HepG2 (cell line): ENCODE measurements around the gene METTL27. TPM values are rescaled to one million over a fixed set of nuclear protein-coding genes. Genes with fewer than 3 reads are reported as not detected.

Experiments
- ATAC-seq: fragments of 200-7000 bp; cut with Tn5 transposase; 3 replicates; pipeline ENCODE4 v1.9.1; 2020; ENCODE audit warnings: mild to moderate bottlenecking, moderate library complexity
- BruUV-seq: library from RNA; stranded (reverse); fragments of 400-500 nt; replicated peaks from 2 replicates; lab custom pipeline; 2021; lab: Mats Ljungman, UMichigan
- CTCF ChIA-PET: fragments of 300-600 bp; formaldehyde crosslinking; extraction: SDS; loops from one replicate; lab custom pipeline; 2021; ENCODE audit warnings: low total read pairs, inconsistent platforms, low intra/inter-chr PET ratio; lab: Yijun Ruan, JAX
- POLR2A ChIA-PET: fragments of 350-600 bp; sonication (Branson Sonifier 250); formaldehyde crosslinking; loops from one replicate; lab custom pipeline; 2020; ENCODE audit warnings: antibody characterized with exemption, inconsistent platforms; lab: Yijun Ruan, JAX
- DNase-seq: peaks from one replicate; pipeline ENCODE4 v3.0.0-alpha.2; 2015; ENCODE audit warnings: low spot score
- FAIRE-seq: peaks from 3 replicates; lab custom pipeline; 2011; peaks lifted over from hg19 to GRCh38; lab: Jason Lieb, UNC
- H2AFZ ChIP-seq: one replicate; pipeline ENCODE4 v1.6.1; 2011; ENCODE audit warnings: low read length, inconsistent platforms
- H3K27ac ChIP-seq: fragments of 300-600 bp; 3 replicates; pipeline ENCODE4 v1.8.0; 2011; ENCODE audit warnings: mixed run types, mild to moderate bottlenecking, mixed read lengths, low read length, inconsistent platforms; ENCODE audit not compliant: insufficient read depth; ENCODE audit errors: extremely low read length
- H3K27me3 ChIP-seq, 2 experiments: fragments of 200-600 bp in 1 of 2; 2 replicates in 1 of 2; 3 replicates in 1 of 2; pipeline versions ENCODE4 v1.6.0 to v1.8.0; 2011; ENCODE audit warnings: low read length in 2 of 2, mild to moderate bottlenecking in 2 of 2, moderate library complexity in 2 of 2, inconsistent platforms in 1 of 2; ENCODE audit not compliant: insufficient read depth in 2 of 2, control insufficient read depth in 1 of 2
- H3K36me3 ChIP-seq, 2 experiments: fragments of 200-600 bp in 1 of 2; replicated peaks in 1 of 2; 2 replicates in 1 of 2; 3 replicates in 1 of 2; pipeline versions ENCODE4 v1.5.1 to v1.8.0; 2011; ENCODE audit warnings: low read length in 2 of 2, inconsistent platforms in 1 of 2; ENCODE audit not compliant: insufficient read depth in 2 of 2, control insufficient read depth in 1 of 2
- H3K4me1 ChIP-seq: 2 replicates; pipeline ENCODE4 v1.5.1; 2012; ENCODE audit warnings: low read length, inconsistent platforms; ENCODE audit not compliant: insufficient read depth
- H3K4me2 ChIP-seq: 2 replicates; pipeline ENCODE4 v1.6.0; 2011; ENCODE audit warnings: low read depth, low read length, inconsistent platforms
- H3K4me3 ChIP-seq, 3 experiments: fragments of 200-600 bp in 1 of 3; sonication (generic), shearing (Covaris generic) in 1 of 3; replicated peaks in 1 of 3; 2 replicates each; pipeline ENCODE4 v1.5.1; 2011 to 2016; ENCODE audit warnings: low read length in 3 of 3, inconsistent platforms in 2 of 3, low read depth in 2 of 3, mild to moderate bottlenecking in 2 of 3, control low read depth in 1 of 3, mixed read lengths in 1 of 3; ENCODE audit not compliant: insufficient read depth in 1 of 3
- H3K79me2 ChIP-seq: one replicate; pipeline ENCODE4 v1.6.1; 2011; ENCODE audit warnings: low read length, inconsistent platforms; ENCODE audit not compliant: insufficient read depth
- H3K9ac ChIP-seq: 2 replicates; pipeline ENCODE4 v1.6.0; 2011; ENCODE audit warnings: mild to moderate bottlenecking, low read depth, low read length, inconsistent platforms; ENCODE audit not compliant: insufficient read depth
- H3K9me3 ChIP-seq: 2 replicates; pipeline ENCODE4 v1.5.1; 2012; ENCODE audit warnings: mild to moderate bottlenecking, low read length
- H4K20me1 ChIP-seq: 2 replicates; pipeline ENCODE4 v1.6.0; 2011; ENCODE audit warnings: inconsistent platforms, mild to moderate bottlenecking, low read length, moderate library complexity; ENCODE audit not compliant: insufficient read depth
- PATZ1 ChIP-seq: sonication (generic); formaldehyde crosslinking; IDR thresholded peaks from 2 replicates; pipeline ENCODE4 v1.4.0; 2020; ENCODE audit warnings: missing genetic modification reagents
- RBFOX2 ChIP-seq: fragments of 200-400 bp; formaldehyde crosslinking; IDR thresholded peaks from 2 replicates; pipeline ENCODE4 v1.6.1; 2017; ENCODE audit warnings: low read depth, mild to moderate bottlenecking, low read length
- SOX6 ChIP-seq, 2 experiments: fragments of 450-650 bp in 1 of 2; sonication (generic) in 1 of 2; formaldehyde crosslinking in 1 of 2; IDR thresholded peaks; 2 replicates each; pipeline versions ENCODE4 v1.4.0 to v1.6.1; 2017 to 2020; ENCODE audit warnings: antibody characterized with exemption in 1 of 2, mild to moderate bottlenecking in 1 of 2, missing genetic modification reagents in 1 of 2
- YEATS2 ChIP-seq: sonication (generic); formaldehyde crosslinking; IDR thresholded peaks from 2 replicates; pipeline ENCODE4 v1.4.0; 2020; ENCODE audit warnings: missing genetic modification reagents, borderline replicate concordance
- WGBS: methylation state at CpG from one replicate; pipeline ENCODE4 v1.1.6; 2017; ENCODE audit warnings: low lambda C conversion rate; 5-methylcytosine and 5-hydroxymethylcytosine counted together
- in situ Hi-C: cut with HindIII; loops from 2 replicates; pipeline ENCODE4 v1.10.0; 2017; ENCODE audit warnings: low pct_unique_long_range_greater_than_20kb; ENCODE audit not compliant: extremely low pct_ligation_motif_present
- intact Hi-C: fragments of 100-400 bp; cut with micrococcal nuclease; formaldehyde crosslinking; loops from one replicate; pipeline ENCODE4 v1.10.0; 2022; ENCODE audit not compliant: unreplicated experiment
- polyA plus RNA-seq, 8 experiments: library from polyadenylated mRNA; depleted of rRNA in 3 of 8; stranded (reverse) in 7 of 8; unstranded in 1 of 8; fragments of >200 nt; fragmentation: Illumina TruSeq in 4 of 8; extraction: Trizol in 4 of 8; gene quantifications; 2 replicates each; pipeline versions ENCODE4 v1.2.1 to v1.2.3, GENCODE V29; 2011 to 2016; ENCODE audit warnings: low read depth in 4 of 8, missing spikeins in 1 of 8, mixed read lengths in 1 of 8; ENCODE audit not compliant: insufficient read depth in 1 of 8
- total RNA-seq, 5 experiments: library from RNA; depleted of rRNA; stranded (reverse); fragments of >200 nt; fragmentation: Illumina TruSeq; extraction: Trizol; gene quantifications; 2 replicates each; pipeline ENCODE4 v1.2.3, GENCODE V29; 2016; ENCODE audit warnings: low read depth in 1 of 5
- TF ChIP-seq, protein P1 (sequence below): sonication (generic); formaldehyde crosslinking; IDR thresholded peaks from 2 replicates; pipeline ENCODE4 v1.5.0; 2020; ENCODE audit warnings: mild to moderate bottlenecking, missing genetic modification reagents

Gene METTL27
- total and polyA plus RNA-seq, 2 of the 13 experiments (the other 11 are each of a cell fraction or from before 2014, with no cell fraction given): 2.0 to 3.0 TPM

DNA sequence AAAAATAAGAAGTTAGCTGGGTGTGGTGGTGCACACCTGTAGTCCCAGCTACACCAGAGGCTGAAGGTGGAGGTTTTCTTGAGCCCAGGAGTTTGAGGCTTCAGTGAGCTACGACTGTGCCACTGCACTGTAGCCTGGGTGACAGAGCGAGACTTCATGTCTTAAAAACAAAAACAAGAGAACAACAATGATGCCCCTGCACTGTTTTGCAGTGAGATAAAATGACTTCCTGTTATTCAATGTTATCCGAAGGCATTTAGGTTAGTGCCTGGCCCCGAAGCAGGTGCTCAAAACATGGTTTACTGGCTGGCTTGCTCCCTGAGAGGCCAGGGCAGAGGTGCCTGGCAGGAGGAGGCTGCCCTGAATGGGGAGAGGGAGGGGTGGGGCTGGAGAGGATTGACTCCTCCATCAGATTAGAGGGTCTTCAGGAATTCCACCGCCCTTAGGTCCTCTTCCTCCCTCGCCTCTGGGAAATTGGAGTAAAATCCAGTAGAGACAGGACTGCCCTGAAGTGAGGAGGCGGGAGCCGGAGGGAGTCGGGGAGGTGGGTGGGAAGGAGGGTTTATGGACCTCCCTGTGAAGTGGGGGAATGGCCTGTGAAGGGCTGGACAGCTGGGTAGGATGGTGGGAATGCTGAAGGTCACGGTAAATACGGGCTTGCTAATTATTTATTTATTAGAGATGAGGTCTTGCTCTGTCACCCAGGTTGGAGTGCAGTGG is 18.3 kb downstream of the METTL27 start:
- intact Hi-C loops: no loop called here
- no peak for TF ChIP-seq YEATS2 (CRISPR knock-in tag)
- TF ChIP-seq, protein P1, sequence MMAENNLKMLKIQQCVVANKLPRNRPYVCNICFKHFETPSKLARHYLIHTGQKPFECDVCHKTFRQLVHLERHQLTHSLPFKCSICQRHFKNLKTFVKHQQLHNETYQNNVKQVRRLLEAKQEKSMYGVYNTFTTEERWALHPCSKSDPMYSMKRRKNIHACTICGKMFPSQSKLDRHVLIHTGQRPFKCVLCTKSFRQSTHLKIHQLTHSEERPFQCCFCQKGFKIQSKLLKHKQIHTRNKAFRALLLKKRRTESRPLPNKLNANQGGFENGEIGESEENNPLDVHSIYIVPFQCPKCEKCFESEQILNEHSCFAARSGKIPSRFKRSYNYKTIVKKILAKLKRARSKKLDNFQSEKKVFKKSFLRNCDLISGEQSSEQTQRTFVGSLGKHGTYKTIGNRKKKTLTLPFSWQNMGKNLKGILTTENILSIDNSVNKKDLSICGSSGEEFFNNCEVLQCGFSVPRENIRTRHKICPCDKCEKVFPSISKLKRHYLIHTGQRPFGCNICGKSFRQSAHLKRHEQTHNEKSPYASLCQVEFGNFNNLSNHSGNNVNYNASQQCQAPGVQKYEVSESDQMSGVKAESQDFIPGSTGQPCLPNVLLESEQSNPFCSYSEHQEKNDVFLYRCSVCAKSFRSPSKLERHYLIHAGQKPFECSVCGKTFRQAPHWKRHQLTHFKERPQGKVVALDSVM (CRISPR knock-in tag): no peak
- TF ChIP-seq SOX6 (IDR thresholded peaks at IDR 0.05): no peak
- TF ChIP-seq SOX6 (CRISPR knock-in tag; IDR thresholded peaks at IDR 0.05): no peak
- TF ChIP-seq PATZ1: no peak
- no peak for TF ChIP-seq RBFOX2
- TF ChIP-seq, all 625 proteins: peak for 0
- Histone ChIP-seq H3K27ac (no peak overlapping the region), H3K9ac (no peak overlapping the region), H4K20me1 (no peaks in the 10 kb centered on the region), H3K9me3 (no peaks in the 10 kb centered on the region), H3K4me3 (no peak overlapping the region), H3K36me3 (no peaks in the 10 kb centered on the region), H3K79me2 (no peaks in the 10 kb centered on the region), H3K4me2 (no peak overlapping the region), H3K27me3 (peaks cover 0 to 31% of the 10 kb centered on the region in 2 experiments; a peak in 3 of 5 replicates), H3K4me1 (peaks cover 44% of the 10 kb centered on the region), H2AFZ (no peak overlapping the region)
- CTCF ChIA-PET: no interaction called here
- DNase-seq (no peak), ATAC-seq (no peak), FAIRE-seq (no peak)
- POLR2A ChIA-PET: interaction anchor here (1.1 to 3.5 kb wide), 2 partner anchors 9 to 19 kb away, joined by 3 to 14 read pairs; partner anchors contain the start of gene METTL27
- in situ Hi-C loops: no loop called here
- 46% methylated on average over 11 of the region's 11 CpGs for WGBS
- no TSS peak for BruUV-seq
